ENCODE measurements around the gene YEATS4.

The YEATS4 gene

DNA sequence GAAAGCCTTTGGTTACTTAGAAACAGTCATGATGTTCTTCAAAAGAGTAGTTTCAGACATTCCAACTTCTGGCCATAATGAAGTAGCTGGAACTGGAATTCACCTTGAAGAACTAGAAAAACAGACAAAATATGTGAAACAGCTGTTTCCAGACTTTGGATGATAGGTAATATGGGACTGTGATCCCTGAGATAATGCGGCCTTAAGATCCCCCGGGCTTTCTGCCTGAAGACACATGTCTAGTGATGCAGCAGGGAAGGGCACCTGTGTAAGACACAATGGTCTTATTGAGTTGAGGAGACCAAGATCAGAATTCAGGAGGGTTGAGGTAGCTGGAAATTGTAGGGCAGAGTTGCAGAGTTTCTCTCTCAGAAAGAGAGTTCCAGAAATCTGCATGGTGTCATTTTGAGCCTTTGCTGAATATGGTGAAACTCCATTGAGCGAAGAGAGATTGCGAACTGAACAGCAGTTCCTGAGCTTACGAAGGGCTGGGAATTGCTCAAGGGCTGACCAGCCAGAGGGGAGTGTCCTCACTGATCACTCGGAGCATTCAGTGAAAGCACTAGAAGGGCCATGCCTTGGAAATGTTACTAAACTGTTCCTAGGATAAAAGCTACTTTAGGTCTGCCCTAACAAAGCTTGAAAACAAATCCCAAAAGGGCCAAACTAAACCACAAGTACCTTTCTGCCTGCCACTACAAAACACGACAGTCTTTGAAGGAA is 69.0 kb downstream of the YEATS4 start:
- in situ Hi-C loops (cut with MboI; ENCODE audit: low sequenced_read_pairs): no loop called here

DNA sequence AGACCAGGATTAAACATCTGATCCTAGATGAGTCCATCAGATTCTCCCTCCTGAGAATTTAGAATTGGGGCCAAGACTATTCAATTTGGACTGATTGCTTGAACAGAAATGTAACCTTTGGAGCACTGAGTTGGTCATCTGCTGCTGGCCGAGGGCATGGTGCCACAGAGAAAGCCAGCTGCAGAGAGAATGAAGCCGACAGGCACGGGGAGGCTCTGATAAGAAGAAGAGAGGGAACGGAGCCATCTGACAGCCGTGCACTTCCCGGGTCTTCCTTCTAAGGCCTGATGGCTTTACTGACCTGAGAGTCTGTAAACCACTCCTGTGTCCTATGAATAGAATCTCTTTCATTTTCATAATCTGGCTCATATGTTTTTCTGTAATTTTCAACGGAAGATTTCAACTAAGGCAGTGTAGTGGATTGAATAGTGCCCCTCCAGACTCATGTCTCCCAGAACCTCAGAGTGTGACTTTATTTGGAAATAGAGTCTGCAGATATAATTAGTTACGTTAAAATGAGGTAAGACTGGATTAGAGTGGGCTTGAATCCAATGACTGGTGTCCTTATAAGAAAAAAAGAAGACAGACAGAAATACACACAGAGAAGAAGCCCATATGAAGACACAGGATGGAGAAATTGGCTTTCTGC is 71.5 kb downstream of the YEATS4 start:
- in situ Hi-C loops (cut with MboI; ENCODE audit: low sequenced_read_pairs): no loop called here

- in situ Hi-C loops (cut with MboI; ENCODE audit: low sequenced_read_pairs): no loop called here
Measured at GRCh38 chr12:69431591-69432222, 72.2 kb downstream of the YEATS4 start.

DNA sequence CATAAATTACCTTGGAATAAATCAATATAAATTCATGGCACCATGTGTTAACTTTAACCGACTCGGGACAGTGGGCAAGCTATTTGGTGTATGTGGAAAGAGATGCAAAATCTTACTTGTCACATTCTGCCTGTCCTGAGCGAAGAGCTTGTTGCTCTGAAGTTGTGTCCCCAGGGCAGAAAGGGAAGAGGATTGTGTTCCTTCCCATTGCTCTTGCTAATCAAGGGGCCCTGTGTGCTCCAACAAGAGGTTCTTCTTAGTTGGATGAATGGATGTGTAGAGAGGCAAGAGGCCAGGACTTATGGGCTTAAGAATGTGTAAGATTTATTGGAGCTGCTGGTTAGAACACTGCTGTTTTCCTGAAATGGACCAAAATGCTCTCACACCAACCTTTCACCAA is 74.1 kb downstream of the YEATS4 start:
- in situ Hi-C loops (cut with MboI; ENCODE audit: low sequenced_read_pairs): no loop called here

DNA sequence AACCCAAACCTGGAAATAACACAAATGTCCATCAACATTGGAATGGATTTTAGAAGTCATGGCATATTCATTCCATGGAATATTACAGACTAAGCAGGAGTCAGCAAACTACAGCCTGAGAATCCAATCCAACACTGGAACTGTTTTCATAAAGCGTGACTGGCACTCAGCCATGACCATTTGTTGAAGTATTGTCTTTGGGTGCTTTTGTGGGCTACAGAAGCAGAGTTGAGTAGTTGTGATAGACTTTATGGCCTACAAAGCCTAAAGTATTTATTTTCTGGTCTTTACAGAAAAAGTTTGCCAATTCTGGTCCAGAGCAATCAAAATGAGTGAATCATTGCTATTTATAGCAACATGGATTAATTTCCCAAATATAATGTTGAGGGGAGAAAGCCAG is 76.1 kb downstream of the YEATS4 start:
- in situ Hi-C loops (cut with MboI; ENCODE audit: low sequenced_read_pairs): no loop called here

- in situ Hi-C loops (cut with MboI; ENCODE audit: low sequenced_read_pairs): no loop called here
Measured at GRCh38 chr12:69437073-69437472, 77.5 kb downstream of the YEATS4 start.

DNA sequence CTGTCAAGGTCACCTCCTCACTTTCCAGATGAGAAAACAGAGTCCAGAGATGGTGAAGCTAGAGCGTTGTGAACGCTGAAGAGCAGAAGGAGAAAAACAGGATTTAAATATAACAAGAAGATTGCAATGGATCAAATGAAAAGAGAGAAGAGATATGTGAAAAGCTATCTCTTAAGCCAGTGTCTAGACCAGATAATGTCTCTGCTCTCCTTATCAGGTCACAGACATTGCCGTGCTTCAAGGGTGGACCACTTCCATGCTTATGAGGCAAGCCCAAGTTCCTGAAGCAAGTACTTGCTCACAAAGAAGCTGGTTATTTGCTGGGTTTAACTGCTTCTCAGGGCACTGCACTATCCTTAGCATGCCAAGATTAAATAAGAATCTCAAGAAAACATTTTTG is 79.0 kb downstream of the YEATS4 start:
- in situ Hi-C loops (cut with MboI; ENCODE audit: low sequenced_read_pairs): no loop called here

GRCh38 chr12:69440016-69440415 is 80.5 kb downstream of the YEATS4 start:
- in situ Hi-C loops (cut with MboI; ENCODE audit: low sequenced_read_pairs): no loop called here
